ENCODE results near the gene GSTM5.
A peak's percentile ranks its signal among the peaks of the same experiment; 100 is the strongest.
"Not testable (repeated sequence)": the region's sequence is repeated elsewhere in the genome, so short reads cannot be mapped to it uniquely, and the experiment has no call there.

GSTM5 gene

DNA sequence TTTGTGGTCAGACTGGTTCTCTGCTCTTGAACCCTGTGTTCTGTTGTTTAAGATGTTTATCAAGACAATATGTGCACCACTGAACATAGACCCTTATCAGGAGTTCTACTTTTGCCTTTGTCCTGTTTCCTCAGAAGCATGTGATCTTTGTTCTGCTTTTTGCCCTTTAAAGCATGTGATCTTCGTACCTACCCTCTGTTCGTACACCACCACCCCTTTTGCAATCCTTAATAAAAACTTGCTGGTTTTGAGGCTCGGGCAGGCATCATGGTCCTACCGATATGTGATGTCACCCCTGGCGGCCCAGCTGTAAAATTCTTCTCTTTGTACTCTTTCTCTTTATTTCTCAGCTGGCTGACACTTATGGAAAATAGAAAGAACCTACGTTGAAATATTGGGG is 27.3 kb upstream of the GSTM5 start:
- H3K4me1 ChIP-seq (ENCODE audit: control insufficient read depth, insufficient read depth, low read length); H3K9ac ChIP-seq (ENCODE audit: low read depth, low read length); H3K27me3 ChIP-seq (ENCODE audit: control insufficient read depth, insufficient read depth, low read length); H3K4me2 ChIP-seq (ENCODE audit: low read length); H3K36me3 ChIP-seq (ENCODE audit: insufficient read depth, low read length); H3K9me3 ChIP-seq (replicated peaks; ENCODE audit: low read length); H3K4me3 ChIP-seq (ENCODE audit: low read length): not testable (repeated sequence)

DNA sequence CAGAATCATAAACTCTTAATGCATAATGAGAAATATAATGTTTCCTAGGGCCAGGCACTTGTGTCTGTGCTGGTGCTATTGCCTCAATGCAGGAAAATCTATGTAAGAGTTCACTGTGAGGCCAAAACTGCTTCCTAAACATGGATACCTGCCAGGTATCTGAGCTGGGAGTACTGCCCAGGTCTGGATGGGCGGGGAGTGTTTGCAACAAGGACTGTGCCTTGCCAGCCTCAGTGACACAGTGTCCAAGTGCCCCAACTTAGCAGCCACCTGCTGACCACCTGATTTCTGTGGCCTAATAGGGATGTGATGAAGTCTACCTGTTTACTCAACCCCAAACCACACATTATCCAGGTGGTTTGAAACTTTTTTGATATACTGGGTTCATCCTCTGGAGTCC is 26.7 kb upstream of the GSTM5 start:
- not testable (repeated sequence) for H3K9me3 ChIP-seq (replicated peaks; ENCODE audit: low read length); H3K4me3 ChIP-seq (ENCODE audit: low read length); H3K27me3 ChIP-seq (ENCODE audit: control insufficient read depth, insufficient read depth, low read length); H3K4me1 ChIP-seq (ENCODE audit: control insufficient read depth, insufficient read depth, low read length); H3K9ac ChIP-seq (ENCODE audit: low read depth, low read length); H3K4me2 ChIP-seq (ENCODE audit: low read length); H3K36me3 ChIP-seq (ENCODE audit: insufficient read depth, low read length)

DNA sequence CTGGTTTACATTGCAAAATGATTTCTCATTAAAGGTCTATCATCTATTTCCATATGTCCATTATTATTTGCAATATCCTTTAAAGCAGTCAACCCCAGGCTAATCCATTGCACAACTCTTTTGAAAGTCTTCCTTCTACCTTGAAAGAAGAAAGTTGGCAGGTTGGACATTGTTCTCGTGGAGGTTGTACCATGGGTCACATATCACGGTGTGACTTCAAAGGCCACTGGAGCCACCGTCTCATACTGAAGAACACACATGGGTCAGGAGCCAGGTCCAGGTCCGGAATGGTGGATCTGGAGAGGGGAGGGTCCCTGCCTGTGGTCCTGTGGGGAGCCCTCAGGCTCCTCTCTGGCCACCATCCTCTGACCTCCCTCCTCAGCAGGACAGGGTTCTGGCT is 26.2 kb upstream of the GSTM5 start:
- H3K27me3 ChIP-seq (ENCODE audit: control insufficient read depth, insufficient read depth, low read length); H3K4me2 ChIP-seq (ENCODE audit: low read length); H3K9ac ChIP-seq (ENCODE audit: low read depth, low read length); H3K9me3 ChIP-seq (replicated peaks; ENCODE audit: low read length); H3K4me3 ChIP-seq (ENCODE audit: low read length); H3K36me3 ChIP-seq (ENCODE audit: insufficient read depth, low read length); H3K4me1 ChIP-seq (ENCODE audit: control insufficient read depth, insufficient read depth, low read length): not testable (repeated sequence)

DNA sequence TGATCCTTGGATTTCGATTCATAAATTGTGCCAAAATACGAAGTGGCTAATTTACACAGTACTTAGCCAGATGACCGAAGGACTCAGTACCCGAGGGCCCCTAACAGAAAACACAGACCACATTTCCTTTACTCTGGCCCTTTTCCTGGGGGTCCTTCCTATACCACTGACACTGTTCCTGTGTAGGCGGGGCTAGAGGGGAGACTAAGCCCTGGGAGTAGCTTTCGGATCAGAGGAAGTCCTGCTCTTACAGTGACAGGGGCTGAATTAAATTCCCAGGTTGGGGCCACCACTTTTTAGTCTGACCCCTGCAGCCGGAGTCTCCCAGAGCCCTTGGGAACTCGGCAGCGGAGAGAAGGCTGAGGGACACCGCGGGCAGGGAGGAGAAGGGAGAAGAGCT is 24.9 kb upstream of the GSTM5 start:
- Histone ChIP-seq H3K4me3 (ENCODE audit: low read length) (peak overlapping the region; percentile 80), H3K4me2 (ENCODE audit: low read length) (peak overlapping the region; percentile 77), H3K9ac (ENCODE audit: low read depth, low read length) (peak overlapping the region; percentile 86)
- H3K36me3 ChIP-seq (ENCODE audit: insufficient read depth, low read length); H3K9me3 ChIP-seq (replicated peaks; ENCODE audit: low read length); H3K4me1 ChIP-seq (ENCODE audit: control insufficient read depth, insufficient read depth, low read length); H3K27me3 ChIP-seq (ENCODE audit: control insufficient read depth, insufficient read depth, low read length): not testable (repeated sequence)

DNA sequence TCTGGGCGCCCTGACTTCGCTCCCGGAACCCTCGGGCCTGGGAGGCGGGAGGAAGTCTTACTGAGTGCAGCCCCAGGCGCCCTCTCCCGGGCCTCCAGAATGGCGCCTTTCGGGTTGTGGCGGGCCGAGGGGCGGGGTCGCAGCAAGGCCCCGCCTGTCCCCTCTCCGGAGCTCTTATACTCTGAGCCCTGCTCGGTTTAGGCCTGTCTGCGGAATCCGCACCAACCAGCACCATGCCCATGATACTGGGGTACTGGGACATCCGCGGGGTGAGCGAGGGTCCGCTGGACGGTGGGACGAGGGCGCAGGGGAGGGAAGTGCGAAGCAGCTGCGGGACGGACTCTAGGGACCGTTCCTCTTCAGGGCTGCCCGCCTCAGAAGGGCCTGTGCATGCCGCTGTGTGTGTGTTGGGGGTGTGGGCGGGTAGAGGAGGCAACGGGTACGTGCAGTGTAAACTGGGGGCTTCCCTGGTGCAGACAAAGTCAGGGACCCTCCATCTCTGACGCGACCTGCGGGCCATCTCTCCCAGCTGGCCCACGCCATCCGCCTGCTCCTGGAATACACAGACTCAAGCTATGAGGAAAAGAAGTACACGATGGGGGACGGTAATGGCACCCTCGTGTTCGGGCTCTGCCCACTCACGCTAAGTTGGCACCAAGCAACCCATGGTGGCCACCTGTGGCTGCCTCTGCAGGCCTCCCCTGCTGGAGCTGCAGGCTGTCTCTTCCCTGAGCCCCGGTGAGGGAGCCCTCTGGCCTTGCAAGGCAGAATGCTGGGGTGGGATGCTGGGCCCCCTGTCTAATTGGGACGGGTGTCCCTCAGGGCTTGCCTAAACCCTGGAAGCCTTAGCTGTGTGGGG is 24.2 kb upstream of the GSTM5 start, which contains the start of gene GSTM1:
Gene GSTM1 (plus strand): TSS at position 177 of the 859 bp plus-strand sequence. CDS start 57 bp downstream, at position 234.
- Histone ChIP-seq H3K9me3 (replicated peaks; ENCODE audit: low read length) (no peaks in the 10 kb centered on the region), H3K4me1 (ENCODE audit: control insufficient read depth, insufficient read depth, low read length) (no peaks in the 10 kb centered on the region), H3K9ac (ENCODE audit: low read depth, low read length) (peak within 1 kb of the TSS; percentile 86), H3K4me3 (ENCODE audit: low read length) (peak within 1 kb of the TSS; percentile 80), H3K4me2 (ENCODE audit: low read length) (peak within 1 kb of the TSS; percentile 77), H3K27me3 (ENCODE audit: control insufficient read depth, insufficient read depth, low read length) (no peaks in the 10 kb centered on the region), H3K36me3 (ENCODE audit: insufficient read depth, low read length) (no peaks in the 10 kb centered on the region)

DNA sequence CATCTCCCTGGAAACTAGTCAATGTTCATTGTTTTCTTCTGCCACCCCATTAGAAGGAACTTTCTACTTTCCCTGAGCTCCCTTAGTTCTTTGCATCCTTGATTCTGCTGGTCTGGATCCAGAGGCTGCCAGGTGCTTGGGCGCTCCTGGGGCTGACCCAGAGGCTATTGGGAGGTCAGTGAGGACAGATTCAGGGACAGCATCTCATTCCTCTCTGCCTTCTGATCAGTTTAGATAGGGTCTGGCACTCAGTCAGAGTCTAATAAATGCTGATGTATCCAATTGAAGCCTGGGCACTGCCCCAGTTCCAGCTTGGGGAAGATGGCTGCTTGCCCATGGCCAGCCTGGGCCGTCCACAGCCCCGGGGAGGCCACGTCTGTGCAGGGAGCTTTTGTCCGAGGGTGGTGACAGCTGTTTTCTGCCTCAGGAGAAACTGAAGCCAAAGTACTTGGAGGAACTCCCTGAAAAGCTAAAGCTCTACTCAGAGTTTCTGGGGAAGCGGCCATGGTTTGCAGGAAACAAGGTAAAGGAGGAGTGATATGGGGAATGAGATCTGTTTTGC is 22.1 kb upstream of the GSTM5 start:
- no peaks in the 10 kb centered on the region for H3K4me1 ChIP-seq (ENCODE audit: control insufficient read depth, insufficient read depth, low read length)
- no peaks in the 10 kb centered on the region for H3K27me3 ChIP-seq (ENCODE audit: control insufficient read depth, insufficient read depth, low read length)

DNA sequence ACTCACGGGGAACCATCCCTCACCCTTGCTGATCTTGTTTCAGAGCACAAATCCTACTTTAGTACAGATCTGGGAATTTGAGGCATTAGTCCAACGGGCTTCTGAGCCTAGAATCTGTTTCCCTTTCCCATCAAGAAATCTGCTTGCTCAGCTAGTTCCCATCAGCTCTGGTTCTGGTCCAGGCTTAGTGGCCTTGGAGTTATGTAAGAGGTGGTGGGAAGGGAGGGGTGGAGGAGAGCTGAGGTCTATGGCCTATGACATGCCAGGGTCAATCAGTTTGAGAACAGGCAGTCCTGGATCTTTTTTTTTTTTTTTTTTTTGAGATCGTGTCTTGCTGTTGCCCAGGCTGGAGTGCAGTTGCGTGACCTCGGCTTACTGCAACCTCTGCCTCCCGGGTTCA is 20.3 kb upstream of the GSTM5 start:
- no peaks in the 10 kb centered on the region for H3K27me3 ChIP-seq (ENCODE audit: control insufficient read depth, insufficient read depth, low read length)
- H3K36me3 ChIP-seq (ENCODE audit: insufficient read depth, low read length) = no peaks in the 10 kb centered on the region
- no peak overlapping the region for H3K4me3 ChIP-seq (ENCODE audit: low read length)
- no peak overlapping the region for H3K9ac ChIP-seq (ENCODE audit: low read depth, low read length)
- no peak overlapping the region for H3K4me2 ChIP-seq (ENCODE audit: low read length)
- no peaks in the 10 kb centered on the region for H3K9me3 ChIP-seq (replicated peaks; ENCODE audit: low read length)
- no peaks in the 10 kb centered on the region for H3K4me1 ChIP-seq (ENCODE audit: control insufficient read depth, insufficient read depth, low read length)

More for the DNA sequence above, 22.1 kb upstream of the GSTM5 start:
- Histone ChIP-seq H3K4me2 (ENCODE audit: low read length) (no peak overlapping the region), H3K9ac (ENCODE audit: low read depth, low read length) (no peak overlapping the region), H3K4me3 (ENCODE audit: low read length) (no peak overlapping the region), H3K36me3 (ENCODE audit: insufficient read depth, low read length) (no peaks in the 10 kb centered on the region), H3K9me3 (replicated peaks; ENCODE audit: low read length) (no peaks in the 10 kb centered on the region)

DNA sequence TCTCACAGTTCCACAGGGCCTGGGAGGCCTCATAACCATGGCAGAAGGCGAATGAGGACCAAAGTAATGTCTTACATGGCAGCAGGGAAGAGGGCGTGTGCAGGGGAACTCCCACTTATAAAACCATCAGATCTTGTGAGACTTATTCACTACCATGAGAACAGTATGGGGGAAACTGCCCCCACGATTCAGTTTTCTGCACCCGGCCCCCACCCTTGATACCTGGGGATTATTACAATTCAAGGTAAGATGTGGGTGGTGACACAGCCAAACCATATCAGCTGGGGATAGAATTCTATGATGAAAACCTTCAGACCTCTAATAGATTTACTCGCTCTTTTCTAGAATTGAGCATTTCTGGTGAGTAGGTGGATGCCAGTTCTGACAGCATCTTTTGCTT is 17.7 kb upstream of the GSTM5 start:
- H3K4me2 ChIP-seq (ENCODE audit: low read length); H3K9me3 ChIP-seq (replicated peaks; ENCODE audit: low read length); H3K27me3 ChIP-seq (ENCODE audit: control insufficient read depth, insufficient read depth, low read length); H3K36me3 ChIP-seq (ENCODE audit: insufficient read depth, low read length); H3K4me3 ChIP-seq (ENCODE audit: low read length); H3K9ac ChIP-seq (ENCODE audit: low read depth, low read length); H3K4me1 ChIP-seq (ENCODE audit: control insufficient read depth, insufficient read depth, low read length): not testable (repeated sequence)

DNA sequence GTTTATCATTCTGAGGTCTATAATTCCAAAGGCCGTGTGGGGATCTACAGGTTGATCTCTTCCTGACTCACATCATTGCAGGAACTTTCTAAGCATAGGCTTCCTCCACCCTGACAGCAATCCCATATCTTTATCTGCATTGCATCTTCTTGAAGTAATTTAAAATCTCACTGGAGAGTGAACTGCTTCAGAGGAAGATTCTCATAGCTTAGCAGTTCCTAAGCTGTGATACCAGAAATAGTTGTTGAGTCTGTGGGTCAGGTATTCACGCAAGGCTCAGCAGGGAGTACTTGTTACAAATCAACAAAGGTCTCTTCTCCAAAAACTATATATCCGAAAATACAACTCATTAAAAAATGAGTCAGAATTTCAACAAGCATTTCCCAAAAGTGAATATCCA is 16.9 kb upstream of the GSTM5 start:
- not testable (repeated sequence) for H3K4me2 ChIP-seq (ENCODE audit: low read length); H3K27me3 ChIP-seq (ENCODE audit: control insufficient read depth, insufficient read depth, low read length); H3K4me1 ChIP-seq (ENCODE audit: control insufficient read depth, insufficient read depth, low read length); H3K9me3 ChIP-seq (replicated peaks; ENCODE audit: low read length); H3K4me3 ChIP-seq (ENCODE audit: low read length); H3K36me3 ChIP-seq (ENCODE audit: insufficient read depth, low read length); H3K9ac ChIP-seq (ENCODE audit: low read depth, low read length)

DNA sequence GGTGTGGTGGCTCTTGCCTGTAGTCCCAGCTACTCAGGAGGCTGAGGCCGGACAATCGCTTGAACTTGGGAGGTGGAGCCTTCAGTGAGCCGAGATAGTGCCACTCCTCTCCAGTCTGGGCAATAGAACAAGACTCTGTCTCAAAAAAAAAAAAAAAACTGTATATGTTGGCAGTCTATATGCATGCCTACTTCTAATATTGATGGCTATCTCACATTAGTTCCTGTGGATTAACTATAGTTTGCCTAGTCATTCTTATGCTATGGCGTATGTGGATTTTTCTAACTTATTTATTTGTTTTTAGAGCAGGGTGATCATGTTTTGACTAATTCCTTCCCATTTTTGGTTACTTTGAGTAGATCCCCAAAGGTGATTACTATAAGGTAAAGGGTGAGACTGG is 15.0 kb upstream of the GSTM5 start:
- Histone ChIP-seq H3K27me3 (ENCODE audit: control insufficient read depth, insufficient read depth, low read length) (no peaks in the 10 kb centered on the region), H3K4me3 (ENCODE audit: low read length) (no peak overlapping the region), H3K4me2 (ENCODE audit: low read length) (no peak overlapping the region), H3K4me1 (ENCODE audit: control insufficient read depth, insufficient read depth, low read length) (no peaks in the 10 kb centered on the region), H3K9me3 (replicated peaks; ENCODE audit: low read length) (no peaks in the 10 kb centered on the region), H3K36me3 (ENCODE audit: insufficient read depth, low read length) (no peaks in the 10 kb centered on the region), H3K9ac (ENCODE audit: low read depth, low read length) (no peak overlapping the region)

DNA sequence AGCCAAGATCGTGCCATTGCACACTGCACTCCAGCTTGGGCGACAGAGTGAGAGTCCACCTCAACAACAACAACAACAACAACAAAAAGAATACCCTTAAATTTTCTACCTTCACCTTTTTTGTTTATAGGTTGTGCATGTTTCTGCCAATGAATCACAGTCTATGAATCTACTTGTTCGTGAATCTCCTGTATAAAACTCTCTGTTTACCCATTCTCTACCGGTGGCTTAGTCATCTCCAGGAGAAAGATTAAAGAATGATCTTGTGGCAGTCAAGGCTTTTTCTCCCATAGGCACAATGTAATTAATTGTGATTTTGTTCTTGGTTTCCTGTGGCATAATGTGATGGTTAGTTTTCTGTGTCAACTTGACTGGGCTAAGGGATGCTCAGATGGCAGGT is 14.2 kb upstream of the GSTM5 start:
- not testable (repeated sequence) for H3K36me3 ChIP-seq (ENCODE audit: insufficient read depth, low read length); H3K4me2 ChIP-seq (ENCODE audit: low read length); H3K27me3 ChIP-seq (ENCODE audit: control insufficient read depth, insufficient read depth, low read length); H3K9me3 ChIP-seq (replicated peaks; ENCODE audit: low read length); H3K4me3 ChIP-seq (ENCODE audit: low read length); H3K9ac ChIP-seq (ENCODE audit: low read depth, low read length); H3K4me1 ChIP-seq (ENCODE audit: control insufficient read depth, insufficient read depth, low read length)

DNA sequence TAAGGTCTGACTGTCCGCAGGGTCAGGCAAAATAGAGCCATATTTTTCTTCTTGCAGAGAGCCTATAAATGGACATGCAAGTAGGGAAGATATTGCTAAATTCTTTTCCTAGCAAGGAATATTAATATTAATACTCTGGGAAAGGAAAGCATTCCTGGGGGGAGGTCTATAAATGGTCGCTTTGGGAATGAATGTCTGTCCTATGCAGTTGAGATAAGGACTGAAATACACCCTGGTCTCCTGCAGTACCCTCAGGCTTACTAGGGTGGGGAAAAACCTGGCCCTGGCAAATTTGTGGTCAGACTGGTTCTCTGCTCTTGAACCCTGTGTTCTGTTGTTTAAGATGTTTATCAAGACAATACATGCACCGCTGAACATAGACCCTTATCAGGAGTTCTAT is 9.1 kb upstream of the GSTM5 start:
- not testable (repeated sequence) for H3K36me3 ChIP-seq (ENCODE audit: insufficient read depth, low read length); H3K4me1 ChIP-seq (ENCODE audit: control insufficient read depth, insufficient read depth, low read length); H3K4me3 ChIP-seq (ENCODE audit: low read length); H3K9ac ChIP-seq (ENCODE audit: low read depth, low read length); H3K27me3 ChIP-seq (ENCODE audit: control insufficient read depth, insufficient read depth, low read length); H3K9me3 ChIP-seq (replicated peaks; ENCODE audit: low read length); H3K4me2 ChIP-seq (ENCODE audit: low read length)
